Ovary (tissue), 3 donors: ENCODE data around the gene DSCAML1.

Source experiments
- EP300 ChIP-seq: sonication (generic); formaldehyde crosslinking; IDR thresholded peaks from one replicate; pipeline ENCODE4 v1.6.1; 2017; ENCODE audit warnings: antibody characterized with exemption
- POLR2A ChIP-seq: fragments of 450-650 bp; IDR thresholded peaks from one replicate; pipeline ENCODE4 v1.6.1; 2017; ENCODE audit warnings: antibody characterized with exemption, mild to moderate bottlenecking, moderate library complexity
- TF ChIP-seq, protein P1 (sequence below), 3 donors: fragments of 450-650 bp in 2 of 3; fragments of 200-600 bp in 1 of 3; IDR thresholded peaks; one replicate each; pipeline versions ENCODE4 v1.5.1 to v1.8.0; 2016 to 2022; ENCODE audit warnings: antibody characterized with exemption in 3 of 3, mild to moderate bottlenecking in 1 of 3
- donor health status: DM: no; HTN: no; CAD: no.

DNA sequence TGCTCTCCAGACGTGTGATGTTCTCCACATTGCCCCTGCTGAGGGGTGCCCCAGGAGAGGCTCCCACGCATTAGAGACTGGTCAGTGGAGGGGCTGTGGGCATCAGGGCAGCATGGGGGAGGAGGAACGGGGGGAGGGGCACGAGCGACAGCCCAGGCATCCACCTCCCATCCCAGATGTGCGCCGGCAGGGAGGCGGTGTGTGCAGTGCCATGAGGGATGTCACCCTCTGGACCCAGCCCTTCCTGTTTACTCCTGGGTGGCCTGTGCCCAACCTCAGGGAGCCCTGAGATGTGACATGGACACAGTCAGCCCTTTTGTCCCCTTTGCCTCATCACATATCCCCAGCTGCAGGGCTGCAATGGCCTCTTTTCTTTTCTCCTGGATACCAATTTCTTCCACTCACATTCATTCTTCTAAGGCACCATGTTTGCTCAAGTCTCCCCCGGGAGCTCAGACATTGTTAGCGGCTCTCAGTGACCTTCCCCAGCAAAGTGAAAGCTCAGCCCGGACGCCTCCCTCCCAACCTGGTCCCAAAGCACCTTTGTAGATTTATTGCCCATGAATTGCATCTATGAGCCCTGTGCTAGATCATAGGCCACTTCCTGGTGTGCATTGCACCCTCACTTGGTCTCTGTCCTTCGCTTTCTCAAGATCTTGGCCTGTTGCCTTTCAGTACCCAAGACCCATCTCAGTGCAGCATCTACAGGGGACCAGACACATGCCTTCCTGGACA lies 318.7 kb downstream of the DSCAML1 start:
- TF ChIP-seq, protein P1, sequence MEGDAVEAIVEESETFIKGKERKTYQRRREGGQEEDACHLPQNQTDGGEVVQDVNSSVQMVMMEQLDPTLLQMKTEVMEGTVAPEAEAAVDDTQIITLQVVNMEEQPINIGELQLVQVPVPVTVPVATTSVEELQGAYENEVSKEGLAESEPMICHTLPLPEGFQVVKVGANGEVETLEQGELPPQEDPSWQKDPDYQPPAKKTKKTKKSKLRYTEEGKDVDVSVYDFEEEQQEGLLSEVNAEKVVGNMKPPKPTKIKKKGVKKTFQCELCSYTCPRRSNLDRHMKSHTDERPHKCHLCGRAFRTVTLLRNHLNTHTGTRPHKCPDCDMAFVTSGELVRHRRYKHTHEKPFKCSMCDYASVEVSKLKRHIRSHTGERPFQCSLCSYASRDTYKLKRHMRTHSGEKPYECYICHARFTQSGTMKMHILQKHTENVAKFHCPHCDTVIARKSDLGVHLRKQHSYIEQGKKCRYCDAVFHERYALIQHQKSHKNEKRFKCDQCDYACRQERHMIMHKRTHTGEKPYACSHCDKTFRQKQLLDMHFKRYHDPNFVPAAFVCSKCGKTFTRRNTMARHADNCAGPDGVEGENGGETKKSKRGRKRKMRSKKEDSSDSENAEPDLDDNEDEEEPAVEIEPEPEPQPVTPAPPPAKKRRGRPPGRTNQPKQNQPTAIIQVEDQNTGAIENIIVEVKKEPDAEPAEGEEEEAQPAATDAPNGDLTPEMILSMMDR (IDR thresholded peaks at IDR 0.05), result no peak
- TF ChIP-seq POLR2A, result no peak
- TF ChIP-seq EP300, result no peak
